Glomerular visceral epithelial cell (primary cell): ENCODE measurements around the gene PDS5B.
"Not testable (repeated sequence)": the region's sequence is repeated elsewhere in the genome, so short reads cannot be mapped to it uniquely, and the experiment has no call there.

Experiments
- DNase-seq: peaks from one replicate; pipeline ENCODE4 v3.0.0-alpha.2; 2016; ENCODE audit errors: extremely low spot score

The PDS5B gene

DNA sequence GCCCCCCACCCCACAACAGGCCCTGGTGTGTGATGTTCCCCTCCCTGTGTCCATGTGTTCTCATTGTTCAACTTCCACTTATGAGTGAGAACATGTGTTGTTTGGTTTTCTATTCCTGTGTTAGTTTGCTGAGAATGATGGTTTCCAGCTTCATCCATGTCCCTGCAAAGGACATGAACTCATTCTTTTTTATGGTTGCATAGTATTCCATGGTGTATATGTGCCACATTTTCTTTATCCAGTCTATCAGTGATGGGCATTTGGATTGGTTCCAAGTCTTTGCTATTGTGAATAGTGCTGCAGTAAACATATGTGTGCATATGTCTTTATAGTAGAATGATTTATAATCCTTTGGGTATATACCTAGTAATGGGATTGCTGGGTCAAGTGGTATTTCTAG lies 142.8 kb downstream of the PDS5B start:
- not testable (repeated sequence) for DNase-seq

DNA sequence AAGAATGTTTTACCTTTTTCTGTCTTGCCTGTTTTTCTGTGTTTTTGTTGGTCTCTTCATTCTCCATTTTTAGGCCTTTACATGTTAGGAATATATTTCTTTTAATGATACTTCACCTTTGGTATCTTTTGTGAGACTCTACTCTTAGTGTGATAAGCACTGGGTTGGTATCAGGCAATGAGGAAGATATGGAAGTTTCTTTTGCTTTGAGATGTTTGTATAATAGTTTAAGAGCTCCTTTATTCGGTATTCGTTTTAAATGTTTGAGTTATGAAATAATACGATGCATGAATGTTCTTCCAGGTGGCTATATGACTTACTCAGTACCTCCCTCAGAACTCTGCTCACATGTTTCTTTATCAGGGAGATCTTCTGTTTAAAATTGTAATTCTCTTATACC lies 144.8 kb downstream of the PDS5B start:
- no peak for DNase-seq

DNA sequence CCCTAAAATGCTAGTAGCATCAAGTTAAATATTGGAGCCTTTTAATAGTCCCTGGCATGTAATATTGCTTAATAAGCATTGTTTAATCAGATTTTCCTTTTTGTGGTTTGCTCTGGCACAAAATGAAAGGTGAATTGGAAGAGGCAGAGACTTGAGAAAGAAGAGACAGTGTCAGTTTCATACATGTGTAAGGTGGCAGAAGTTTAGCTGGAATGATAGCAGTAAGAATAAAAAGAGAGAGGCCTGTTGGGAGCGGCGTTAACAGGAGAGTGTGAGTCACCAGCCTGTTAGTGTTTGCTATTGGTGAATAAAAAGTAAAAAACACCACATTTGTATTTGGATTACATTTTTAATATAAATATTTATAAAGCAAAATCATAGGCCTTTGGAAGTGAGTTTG lies 145.3 kb downstream of the PDS5B start:
- no peak for DNase-seq

DNA sequence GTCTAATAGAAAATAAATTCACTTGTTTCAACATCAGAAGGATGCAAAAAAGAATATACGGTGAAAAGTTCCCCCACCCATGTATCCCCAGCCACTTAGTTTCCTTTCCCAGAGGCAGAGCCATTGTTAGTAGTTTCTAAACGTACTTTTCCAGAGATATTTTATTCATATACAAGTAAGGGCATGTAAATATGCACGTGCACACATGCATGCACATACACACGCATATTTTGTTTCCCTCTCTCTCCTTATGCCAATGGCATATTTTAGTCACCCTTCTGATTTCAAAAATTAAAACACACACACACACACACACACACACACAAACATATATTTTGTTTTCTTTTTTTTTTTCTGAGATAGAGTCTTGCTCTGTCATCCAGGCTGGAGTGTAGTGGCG lies 147.4 kb downstream of the PDS5B start:
- DNase-seq = no peak

DNA sequence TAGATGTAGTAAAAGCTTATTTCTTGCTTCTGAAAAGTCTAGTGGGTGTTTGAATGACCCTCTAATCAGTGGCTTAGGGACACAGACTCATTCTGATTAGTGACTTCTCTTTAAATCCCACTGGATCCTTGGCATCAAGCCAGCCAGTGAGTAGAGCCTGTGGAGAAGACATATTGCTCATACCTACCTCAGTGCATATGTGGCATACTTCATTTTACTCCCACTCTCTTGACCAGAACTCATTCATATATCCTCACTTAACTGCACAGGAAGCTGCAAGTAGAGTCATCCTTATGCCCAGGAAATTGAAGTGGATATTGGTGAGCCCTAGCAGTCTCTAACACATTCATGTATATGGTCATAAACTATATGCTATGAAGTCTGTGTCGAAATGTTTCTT lies 148.3 kb downstream of the PDS5B start:
- DNase-seq = peak; percentile 61

DNA sequence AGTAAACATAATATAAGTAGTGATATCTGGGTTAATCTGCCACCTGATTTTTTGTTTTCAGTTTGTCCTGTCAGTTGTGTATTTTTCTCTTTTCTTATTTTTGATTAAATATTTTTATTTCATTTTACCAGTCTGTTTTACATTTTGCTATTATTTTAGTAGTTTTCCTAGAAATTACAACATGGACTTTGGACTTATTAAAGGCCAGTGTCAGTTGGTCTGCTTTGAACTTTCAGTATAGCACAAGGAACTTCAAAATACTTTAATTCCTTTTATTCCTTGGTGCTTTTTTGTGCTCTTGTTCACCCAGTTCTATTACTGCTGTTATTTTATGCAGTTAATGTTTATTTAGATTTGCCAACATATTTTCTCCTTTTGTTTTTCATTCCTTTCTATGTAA lies 149.6 kb downstream of the PDS5B start:
- DNase-seq = no peak

DNA sequence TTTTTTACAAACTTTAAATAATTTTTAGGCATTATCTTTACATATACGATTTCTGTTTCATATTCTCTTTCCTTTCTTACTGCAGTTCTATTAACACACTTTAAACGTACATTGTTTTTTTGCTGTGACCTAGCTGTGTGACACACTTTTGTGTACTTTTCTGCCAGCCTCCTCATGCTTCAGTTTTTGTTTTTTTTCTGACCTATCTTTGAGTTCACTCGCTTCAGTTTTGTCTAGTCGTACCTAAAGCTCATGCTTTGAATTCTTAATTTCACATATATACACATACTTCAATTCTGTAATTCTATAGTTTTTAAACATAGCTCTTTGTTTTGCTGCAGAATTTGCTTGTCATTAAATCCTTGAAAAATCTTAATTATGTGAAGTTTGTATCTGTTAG lies 150.4 kb downstream of the PDS5B start:
- DNase-seq = no peak

DNA sequence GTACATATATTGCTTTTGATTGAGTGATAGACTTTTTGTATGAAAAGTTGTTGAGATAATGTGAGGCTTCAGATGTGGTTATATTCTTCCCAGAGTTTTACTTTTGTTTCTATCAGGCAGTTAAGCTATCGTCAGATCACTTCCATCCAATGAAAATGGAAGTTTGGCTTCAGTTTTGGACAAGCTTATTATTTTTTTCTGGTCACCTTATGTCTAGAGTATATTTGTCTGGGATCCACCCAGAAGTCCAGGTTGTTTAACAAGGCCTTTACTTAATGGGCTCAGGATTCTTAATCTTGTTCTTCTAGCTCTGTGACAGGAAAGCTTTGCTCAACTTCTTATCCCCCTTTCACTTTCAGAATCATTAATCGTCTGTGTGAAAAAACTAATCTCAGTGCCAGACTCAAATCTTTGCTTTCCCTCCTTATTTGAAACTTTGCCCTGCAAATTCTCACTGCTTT lies 150.9 kb downstream of the PDS5B start:
- peak; percentile 5 for DNase-seq

DNA sequence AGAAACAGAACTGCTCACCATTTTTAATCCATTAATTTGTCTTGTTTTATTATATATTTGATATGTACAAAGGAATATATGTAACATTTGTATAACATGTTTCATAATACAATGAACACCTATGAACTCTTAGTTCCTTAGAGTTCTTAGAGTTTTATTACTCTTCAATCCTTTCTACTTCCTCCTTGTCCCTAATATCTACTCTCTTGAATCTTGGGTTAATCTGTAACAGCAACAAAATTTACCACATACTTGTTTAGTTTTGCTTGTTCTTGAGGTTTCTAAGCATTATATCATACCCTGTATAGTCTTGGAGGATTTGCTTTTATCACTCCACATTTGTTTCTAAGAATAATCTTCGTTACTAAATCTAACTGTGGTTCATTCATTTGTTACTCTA lies 151.4 kb downstream of the PDS5B start:
- DNase-seq = peak; percentile 23

DNA sequence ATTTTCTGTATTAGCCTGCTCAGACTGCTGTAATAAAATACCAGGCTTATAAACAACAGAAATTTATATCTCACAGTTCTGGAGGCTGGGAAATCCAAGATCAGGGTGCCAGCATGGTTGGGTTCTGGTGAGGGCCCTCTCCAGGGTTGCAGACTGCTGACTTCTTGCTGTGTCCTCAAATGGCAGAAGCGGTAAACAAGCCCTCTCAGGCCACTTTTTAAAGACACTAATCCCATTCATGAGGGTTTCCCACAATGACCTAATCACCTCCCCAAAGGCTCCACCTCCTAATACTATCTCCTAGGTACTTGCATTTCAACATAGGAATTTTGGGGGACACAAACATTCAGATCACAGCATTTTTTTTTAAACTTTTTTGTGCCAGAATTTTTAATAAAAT lies 159.3 kb downstream of the PDS5B start:
- no peak for DNase-seq

DNA sequence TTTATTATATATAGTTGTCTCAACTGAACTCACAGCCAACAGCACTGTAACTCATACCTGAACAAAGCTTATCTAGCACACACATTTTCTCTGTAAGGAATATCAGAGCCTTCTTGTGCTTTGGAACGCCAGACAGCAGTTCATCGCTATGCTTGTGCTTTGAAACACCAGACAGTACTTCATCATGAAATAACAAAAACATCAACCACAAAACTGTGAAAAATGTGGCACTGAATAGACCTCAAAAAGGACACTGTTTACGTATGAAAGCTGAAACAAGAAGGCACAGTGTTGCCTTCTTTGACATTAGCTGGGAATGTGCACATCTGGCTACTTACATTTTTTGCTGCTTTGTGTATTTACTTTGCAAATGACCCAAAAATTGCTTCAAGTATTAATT lies 160.2 kb downstream of the PDS5B start:
- DNase-seq = no peak

DNA sequence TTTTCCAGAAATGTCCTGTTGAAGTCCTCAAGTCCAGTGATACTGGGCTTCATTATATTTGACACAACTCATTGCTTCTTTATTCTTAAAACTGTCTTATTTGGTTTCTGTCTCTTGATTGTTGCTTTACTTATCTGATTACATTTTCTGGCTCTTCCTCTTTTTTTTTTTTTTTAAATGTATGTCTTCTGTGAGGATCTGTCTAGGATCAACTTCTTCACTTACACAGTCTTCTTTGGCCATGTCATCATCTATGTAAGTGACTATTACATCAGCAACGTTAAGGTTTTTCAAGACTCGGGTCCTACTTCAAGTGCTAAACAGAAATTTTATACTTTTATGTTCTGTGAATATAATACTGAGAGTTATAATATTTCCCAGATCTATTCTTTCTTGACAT lies 162.1 kb downstream of the PDS5B start:
- no peak for DNase-seq

DNA sequence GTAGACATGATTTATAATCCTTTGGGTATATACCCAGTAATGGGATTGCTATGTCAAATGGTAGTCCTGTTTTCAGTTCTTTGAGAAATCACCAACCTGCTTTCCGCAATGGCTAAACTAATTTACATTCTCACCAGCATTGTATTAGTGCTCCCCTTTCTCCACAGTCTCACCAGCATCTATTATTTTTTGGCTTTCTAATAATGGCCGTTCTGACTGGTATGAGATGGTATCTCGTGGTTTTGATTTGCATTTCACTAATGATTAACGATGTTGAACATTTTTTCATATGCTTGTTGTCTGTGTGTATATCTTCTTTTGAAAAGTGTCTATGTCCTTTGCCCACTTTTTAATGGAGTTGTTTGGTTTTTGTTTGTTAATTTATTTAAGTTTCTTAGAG lies 165.1 kb downstream of the PDS5B start:
- no peak for DNase-seq

DNA sequence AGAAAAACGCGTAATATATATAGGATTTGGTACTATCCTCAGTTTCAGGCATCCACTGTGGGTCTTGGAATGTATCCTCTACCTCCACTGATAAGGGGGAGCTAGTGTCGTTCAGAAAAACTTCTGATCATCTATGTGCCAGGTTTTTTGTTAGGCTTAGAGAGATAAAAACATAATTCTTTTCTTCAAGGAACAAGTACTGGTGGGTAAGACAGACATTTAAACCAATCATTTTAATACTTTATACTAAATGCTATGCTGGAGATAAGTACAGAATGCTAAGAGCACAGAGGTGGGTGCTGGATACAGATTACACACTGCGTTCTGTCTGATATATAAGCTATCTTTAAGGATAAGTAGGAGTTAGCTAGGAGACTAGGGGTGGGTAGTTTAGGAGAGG lies 166.1 kb downstream of the PDS5B start:
- no peak for DNase-seq

DNA sequence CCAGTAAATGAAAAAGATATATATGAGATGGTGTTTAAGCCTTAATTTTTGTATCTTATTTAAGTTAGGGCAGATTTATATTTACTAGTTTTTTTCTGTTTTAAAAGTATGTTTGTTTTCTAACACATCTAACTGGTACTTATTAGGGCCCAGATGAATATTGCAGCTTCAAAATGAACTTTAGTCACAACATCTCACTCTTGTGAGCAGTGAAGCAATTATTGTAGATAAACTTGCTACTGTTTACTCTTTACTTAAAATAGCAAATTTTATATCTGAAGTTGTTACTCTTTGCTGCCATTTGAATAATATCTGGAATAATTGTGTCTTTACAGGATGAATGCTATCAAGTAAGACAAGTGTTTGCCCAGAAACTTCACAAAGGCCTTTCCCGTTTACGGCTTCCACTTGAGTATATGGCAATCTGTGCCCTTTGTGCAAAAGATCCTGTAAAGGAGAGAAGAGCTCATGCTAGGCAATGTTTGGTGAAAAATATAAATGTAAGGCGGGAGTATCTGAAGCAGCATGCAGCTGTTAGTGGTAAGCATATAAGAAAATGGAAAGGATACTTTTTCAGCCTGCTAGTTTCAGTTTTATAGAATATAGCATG lies 166.8 kb downstream of the PDS5B start:
- DNase-seq = no peak

DNA sequence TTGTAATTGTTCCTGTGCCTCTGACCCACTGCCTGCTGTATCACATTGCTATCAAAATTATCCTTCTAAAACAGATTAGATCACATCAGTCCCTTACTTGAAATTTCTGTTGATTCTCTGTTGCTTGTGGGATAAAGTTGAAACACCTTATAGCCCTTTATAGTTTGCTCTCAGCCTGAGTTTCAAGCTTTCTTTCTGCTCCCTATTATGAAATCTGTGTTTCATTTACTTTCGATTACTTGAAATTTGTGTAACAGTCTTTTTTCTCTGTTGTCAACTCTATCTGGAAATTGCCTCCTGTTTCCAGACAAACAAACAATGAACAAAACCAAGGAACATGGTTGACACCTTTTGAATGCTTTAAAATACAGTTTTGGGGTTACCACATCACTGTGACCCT lies 167.9 kb downstream of the PDS5B start:
- no peak for DNase-seq

DNA sequence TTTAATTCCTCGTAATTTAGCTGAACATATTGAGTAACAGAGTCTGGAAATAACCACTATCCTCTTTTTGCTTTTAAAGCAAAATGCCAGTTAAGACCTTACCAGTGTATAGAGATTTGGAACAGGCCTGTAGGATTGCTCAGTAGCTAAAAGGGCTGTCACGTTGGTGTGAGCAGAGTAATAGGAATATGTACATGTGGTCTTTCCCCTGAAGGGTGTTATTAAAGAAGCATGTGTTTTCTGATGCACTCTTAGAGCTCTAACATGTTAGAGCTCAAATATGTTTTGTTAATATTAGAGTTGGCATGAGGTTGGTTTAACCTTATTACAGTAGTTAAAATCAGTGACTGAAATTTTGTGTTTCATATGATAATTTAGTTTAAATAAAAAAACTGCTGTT lies 172.9 kb downstream of the PDS5B start:
- DNase-seq = no peak

DNA sequence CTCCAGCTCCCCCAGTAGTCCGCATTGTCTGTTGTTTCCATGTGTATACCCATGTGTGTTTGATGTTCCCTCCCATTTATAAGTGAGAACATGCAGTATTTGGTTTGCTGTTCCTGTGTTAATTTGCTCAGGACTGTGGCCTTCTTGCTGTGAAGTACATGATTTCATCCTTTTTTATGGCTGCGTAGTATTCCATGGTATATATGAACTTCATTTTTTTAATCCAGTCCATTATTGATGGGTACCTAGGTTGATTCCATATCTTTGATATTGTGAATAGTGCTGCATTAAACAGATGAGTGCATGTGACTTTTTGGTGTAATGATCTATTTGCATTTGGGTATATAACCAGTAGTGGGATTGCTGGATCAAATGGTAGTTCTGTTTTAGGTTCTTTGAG lies 175.2 kb downstream of the PDS5B start:
- no peak for DNase-seq

DNA sequence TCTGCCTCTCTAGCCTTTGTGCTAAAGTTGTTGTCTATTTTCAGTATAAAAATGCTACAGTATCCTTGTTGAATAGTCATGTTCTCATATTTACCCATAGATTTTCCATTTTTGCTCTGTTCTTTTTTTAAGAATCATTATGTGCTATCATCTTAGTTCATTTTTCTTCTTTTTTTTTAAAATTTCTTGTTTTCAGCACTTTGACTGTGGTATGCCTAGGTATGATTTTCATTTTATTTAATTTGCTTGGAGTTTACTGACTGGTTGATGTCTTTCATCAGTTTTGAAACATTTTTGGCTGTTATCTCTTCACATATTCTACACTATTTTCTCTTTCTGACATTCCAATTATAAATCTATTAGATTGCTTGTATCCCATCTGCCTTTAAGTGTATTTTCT lies 192.9 kb downstream of the PDS5B start:
- no peak for DNase-seq

DNA sequence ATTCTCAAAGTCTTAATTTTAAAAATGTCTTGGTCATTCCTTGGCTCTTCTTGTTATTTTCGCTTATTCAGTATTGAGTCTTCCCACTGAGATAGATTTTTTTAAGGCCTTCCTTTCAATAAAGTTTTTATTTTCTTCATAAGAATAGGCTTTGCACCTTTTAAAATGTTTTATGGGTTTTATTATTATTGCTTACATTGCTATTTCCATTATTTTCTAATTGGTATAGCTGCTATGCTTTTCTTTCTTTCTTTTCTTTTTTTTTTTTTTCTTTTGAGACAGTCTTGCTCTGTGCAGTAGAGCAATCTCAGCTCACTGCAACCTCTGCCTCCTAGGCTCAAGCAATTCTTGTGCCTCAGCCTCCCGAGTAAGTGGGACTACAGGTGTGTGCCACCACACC lies 195.7 kb downstream of the PDS5B start:
- no peak for DNase-seq

DNA sequence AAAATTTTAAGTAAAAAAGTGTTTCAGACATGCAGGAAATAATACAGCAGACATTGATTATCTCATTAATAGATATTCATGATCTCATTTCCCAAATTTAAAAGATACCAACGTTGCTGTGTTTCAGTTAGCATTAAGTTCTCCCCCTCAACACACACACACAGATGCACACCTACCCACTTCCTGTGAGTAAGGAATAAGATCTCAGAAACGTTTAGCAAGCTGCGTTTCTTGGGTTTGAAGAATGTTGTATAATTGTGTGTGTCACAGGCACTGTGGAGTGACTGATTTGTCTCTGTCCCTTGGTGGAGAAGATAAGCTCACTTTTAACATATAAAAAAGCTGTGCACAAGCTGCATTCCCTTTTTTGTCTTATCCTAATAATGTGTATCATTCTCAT lies 196.8 kb downstream of the PDS5B start:
- peak; percentile 30 for DNase-seq

DNA sequence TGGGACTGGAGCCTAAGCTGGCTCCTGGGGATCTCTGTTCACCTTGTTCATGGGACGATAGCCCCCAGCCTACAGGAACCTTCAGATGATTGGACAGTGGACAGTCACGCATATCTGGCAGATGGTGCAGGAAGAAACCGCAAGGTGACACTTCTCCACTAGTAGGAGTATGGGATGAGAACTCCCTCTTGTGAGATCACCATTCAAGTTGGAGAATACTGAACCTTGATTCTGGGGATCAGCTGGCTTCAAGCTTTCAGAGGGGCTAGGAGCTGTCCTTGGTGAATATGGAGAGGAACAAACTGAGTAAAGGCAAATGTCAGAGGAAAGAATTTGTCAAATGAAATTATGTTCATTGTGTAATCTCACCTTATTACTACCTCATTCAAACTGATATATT lies 204.5 kb downstream of the PDS5B start:
- DNase-seq = no peak

DNA sequence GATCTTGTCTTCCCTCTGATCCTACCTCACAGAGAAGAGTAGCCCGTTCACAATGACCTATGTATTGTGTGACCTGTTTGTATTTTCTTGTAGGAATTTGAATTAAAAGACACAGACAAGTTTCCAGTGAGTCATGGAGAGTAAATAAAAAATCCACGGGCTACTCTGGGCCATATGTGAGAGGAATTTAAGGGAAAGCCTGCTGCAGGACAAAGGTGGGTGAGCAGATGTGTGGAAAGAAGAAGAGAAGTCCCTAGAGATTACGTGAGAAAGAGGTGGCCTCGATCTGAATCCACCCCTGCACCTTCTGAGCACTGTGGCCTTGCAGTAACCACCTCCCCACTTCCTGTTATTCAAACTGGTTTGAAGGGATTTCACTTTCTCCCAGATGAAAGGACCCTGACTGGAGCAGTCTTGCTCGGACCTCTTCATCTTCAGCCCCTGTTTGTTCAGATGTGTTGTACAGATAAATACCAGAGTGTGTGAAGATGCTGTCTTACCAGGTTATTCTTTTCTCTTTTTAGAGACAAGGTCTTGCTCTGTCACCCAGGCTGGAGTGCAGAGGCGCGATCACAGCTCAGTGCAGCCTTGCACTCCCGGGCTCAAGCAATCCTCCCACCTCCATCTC lies 205.4 kb downstream of the PDS5B start:
- no peak for DNase-seq

DNA sequence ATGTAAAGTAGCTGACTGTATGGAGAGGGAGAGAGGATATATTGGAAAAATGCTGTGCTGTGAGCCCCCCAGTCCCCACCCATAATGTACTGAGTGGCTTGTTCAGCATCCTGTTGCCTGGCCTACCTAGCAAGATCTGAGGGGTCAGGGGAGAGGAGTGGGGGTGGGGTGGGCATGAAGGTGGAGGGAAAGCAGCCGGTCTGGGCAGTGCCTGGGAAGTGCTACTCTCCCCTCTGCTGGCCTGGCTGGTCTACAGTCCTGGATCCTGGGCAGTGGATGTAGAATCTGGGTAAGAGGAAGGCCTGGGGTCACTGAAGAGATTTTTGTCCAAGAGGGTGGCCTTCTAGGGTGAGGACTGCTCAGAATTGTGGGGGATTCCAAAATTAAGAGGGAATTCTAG lies 210.5 kb downstream of the PDS5B start:
- no peak for DNase-seq
